Coronary artery (tissue), 2 donors: ENCODE results near the gene WBP2.
A peak's percentile ranks its signal among the peaks of the same experiment; 100 is the strongest.
"Not testable (repeated sequence)": the region's sequence is repeated elsewhere in the genome, so short reads cannot be mapped to it uniquely, and the experiment has no call there.

Source experiments
- DNase-seq: peaks from one replicate; pipeline ENCODE4 v3.0.0-alpha.2; 2017; ENCODE audit warnings: low spot score
- H3K27ac ChIP-seq, 2 donors: fragments of 200-600 bp; sonication (generic); one replicate each; pipeline ENCODE4 v1.5.1; 2016 to 2019
- H3K4me3 ChIP-seq: fragments of 200-600 bp; sonication (generic); 2 replicates; pipeline ENCODE4 v1.5.1; 2016; ENCODE audit warnings: mild to moderate bottlenecking, moderate library complexity
- TF ChIP-seq, protein P1 (sequence below): fragments of 200-600 bp; sonication (generic); IDR thresholded peaks from one replicate; pipeline ENCODE4 v1.5.1; 2019; ENCODE audit warnings: antibody characterized with exemption

Gene WBP2

DNA sequence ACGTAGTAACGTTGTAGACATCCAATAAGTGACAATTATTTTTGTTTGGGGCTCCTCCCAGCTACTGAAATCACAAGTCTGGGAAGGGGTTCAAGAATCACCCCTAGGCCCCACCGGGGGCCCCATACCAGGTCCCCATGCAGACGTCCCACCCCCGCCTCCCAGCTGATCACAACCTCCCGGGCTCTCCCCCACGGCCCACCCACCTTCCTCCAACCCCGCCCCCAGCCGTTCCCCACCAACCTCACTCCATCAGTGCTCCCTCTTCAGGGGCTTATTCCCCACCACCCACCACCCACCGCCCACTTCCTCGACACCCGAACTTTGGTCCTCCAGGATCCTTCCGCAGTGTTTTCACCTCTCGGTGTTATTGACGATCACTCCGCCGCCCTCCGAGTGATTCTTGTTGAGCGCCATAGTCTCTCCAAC, 240 bp downstream of the WBP2 start:
- Histone ChIP-seq H3K4me3 (peak overlapping the region; percentile 90), H3K27ac (peak overlapping the region; percentile 94 to 98)
- TF ChIP-seq, protein P1, sequence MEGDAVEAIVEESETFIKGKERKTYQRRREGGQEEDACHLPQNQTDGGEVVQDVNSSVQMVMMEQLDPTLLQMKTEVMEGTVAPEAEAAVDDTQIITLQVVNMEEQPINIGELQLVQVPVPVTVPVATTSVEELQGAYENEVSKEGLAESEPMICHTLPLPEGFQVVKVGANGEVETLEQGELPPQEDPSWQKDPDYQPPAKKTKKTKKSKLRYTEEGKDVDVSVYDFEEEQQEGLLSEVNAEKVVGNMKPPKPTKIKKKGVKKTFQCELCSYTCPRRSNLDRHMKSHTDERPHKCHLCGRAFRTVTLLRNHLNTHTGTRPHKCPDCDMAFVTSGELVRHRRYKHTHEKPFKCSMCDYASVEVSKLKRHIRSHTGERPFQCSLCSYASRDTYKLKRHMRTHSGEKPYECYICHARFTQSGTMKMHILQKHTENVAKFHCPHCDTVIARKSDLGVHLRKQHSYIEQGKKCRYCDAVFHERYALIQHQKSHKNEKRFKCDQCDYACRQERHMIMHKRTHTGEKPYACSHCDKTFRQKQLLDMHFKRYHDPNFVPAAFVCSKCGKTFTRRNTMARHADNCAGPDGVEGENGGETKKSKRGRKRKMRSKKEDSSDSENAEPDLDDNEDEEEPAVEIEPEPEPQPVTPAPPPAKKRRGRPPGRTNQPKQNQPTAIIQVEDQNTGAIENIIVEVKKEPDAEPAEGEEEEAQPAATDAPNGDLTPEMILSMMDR: no peak
- no peak for DNase-seq

DNA sequence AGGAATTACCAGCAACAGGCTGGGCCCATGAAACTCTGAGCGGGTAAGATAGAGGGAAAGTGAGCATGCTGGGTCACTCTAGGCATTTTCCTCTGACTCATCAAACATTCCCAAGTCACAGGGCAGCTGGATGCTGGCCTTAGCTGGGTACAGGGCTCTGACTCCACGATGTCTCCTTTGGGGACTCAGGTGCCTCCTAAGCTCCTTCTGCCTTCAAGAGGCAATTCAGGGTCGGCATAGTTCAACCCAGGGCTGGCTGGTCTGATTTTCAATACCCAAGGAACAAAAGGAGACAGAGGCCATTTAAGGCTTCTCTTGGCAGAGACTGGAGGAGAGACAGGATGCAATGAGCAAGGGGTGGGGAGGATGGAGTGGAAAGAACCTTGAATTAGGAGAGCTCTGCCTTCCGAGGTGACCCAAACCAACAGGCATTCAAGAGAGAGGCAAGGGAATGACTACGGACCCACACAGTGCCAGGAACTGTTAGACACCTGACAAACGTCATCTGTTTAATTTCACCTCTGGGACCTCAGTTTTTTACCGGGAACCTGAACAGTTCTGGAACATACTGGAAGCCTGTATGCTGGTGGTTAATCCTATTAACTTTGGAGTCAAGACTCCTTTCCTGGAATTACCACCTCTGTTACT, 910 bp downstream of the WBP2 start:
- no peak for DNase-seq
- TF ChIP-seq, protein P1: no peak
- Histone ChIP-seq H3K27ac (peak overlapping the region; percentile 94 to 98), H3K4me3 (peak overlapping the region; percentile 90)

DNA sequence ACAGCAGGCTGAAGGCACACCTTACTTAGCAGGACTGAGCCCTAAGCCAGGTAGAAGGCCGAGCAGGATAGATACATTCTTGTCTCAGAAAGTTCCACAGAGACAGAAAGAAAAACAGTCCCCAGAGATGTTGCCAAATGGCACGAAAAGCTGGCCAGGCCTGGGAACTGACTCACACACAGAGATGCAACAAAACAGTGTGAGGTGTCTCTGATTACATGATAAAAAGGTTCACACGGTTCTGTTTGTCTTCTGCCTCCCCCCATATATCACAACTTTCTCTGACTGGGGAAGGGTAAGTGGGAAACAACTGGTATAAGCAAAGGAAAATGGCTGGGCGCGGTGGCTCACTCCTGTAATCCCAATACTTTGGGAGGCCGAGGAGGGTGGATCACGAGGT, 1.7 kb downstream of the WBP2 start:
- H3K4me3 ChIP-seq: peak overlapping the region; percentile 37
- TF ChIP-seq, protein P1: no peak
- DNase-seq: no peak
- peak overlapping the region; percentile 94 to 98 for H3K27ac ChIP-seq

DNA sequence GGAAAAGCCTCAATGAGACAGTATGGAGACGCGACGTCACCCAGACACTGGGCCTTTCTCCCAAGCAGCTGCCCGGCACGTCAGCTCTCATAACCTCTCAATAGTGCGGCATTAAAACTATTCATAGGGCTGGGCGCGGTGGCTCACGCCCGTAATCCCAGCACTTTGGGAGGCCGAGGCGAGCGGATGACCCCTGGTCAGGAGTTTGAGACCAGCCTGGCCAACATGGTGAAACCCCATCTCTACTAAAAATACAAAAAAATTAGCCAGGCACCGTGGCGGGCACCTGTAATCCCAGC, 3.5 kb downstream of the WBP2 start:
- DNase-seq, H3K4me3 ChIP-seq: not testable (repeated sequence)
- peak overlapping the region in 1 of 2 donors; percentile 24 for H3K27ac ChIP-seq

DNA sequence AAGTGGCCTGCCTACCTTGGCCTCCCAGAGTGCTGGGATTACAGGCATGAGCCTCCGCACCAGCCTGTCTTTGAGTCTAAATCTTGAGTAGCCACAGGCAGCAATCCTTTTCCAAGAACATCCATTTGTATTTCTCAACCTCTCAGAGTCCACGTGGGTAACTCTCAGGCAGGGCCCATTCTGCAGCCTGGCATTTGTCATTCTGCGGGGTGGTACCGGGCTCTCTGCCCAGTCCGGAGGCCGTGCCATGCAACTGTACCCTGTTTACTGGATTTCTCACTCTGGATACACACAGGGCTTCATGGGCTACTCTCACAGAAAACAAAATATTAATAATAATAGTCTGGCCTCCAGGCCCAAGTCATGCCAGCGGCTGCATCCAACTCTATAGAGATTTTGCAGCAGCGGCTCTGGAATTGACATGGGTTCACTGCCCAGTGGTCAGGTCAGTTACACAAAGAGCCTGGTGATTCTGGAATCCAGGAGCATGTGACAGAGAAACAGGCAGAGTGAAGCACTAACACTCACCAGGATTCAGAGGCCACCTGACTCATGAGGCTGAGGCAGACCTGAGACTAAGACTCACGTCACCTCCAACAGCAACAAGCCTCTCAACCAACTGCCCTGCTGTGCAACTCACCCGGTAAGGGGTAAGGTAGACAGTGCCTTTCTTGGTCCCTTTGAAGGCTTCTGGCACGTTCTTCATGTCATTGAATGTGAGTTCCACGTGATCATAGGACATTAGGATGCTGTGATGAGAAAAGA, 4.0 kb downstream of the WBP2 start:
- H3K4me3 ChIP-seq: no peak overlapping the region
- no peak for DNase-seq
- peak overlapping the region in 1 of 2 donors; percentile 24 for H3K27ac ChIP-seq
- TF ChIP-seq, protein P1: no peak

DNA sequence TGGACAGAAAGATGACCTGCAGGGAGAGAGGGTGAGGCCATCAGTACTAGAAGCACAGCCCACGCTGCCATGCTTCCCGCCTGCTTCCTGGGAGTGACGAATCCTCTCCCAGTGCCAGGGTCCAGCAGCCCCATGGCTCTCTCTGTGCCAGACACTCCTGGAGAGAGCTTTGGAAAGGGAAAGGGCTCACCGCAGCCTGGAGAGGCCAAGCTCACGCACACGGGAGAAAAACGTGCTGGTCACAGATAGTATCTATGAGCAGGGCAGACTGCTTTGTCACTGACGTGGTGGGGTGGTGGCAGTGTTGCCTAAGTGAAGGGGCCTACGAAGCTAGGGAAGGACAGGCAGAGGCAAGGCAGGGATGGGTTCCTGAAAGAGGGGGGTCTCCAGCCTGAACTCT, 5.4 kb downstream of the WBP2 start:
- Histone ChIP-seq H3K27ac (peak overlapping the region in 1 of 2 donors; percentile 96), H3K4me3 (peak overlapping the region; percentile 10)
- TF ChIP-seq, protein P1: no peak
- no peak for DNase-seq

DNA sequence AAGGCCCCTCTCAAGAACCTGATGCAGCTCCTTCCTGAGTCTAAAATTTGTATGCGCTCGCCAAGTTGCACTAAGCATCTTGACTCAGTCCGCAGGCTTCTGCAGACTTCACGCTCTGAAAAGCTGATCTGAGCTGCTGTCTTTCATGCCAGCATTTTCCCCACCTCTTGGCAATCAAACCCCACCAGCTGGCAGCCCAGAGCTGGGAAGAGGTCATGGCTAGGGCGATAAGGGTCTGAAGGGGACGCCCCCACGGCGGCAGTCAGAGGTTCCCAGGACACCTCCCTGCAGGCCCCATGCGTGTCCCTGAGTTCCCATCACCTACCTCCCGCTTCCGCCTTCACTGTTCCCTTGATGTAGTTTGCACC, 5.9 kb downstream of the WBP2 start:
- Histone ChIP-seq H3K27ac (peak overlapping the region in 1 of 2 donors; percentile 96), H3K4me3 (peak overlapping the region; percentile 10)
- TF ChIP-seq, protein P1: no peak

More for the DNA sequence above, 5.9 kb downstream of the WBP2 start:
- DNase-seq: no peak
